Measurements from ENCODE around the gene KAT8. TPM values are rescaled to one million over a fixed set of nuclear protein-coding genes. Genes with fewer than 3 reads are reported as not detected.

KAT8 gene
- total and polyA plus RNA-seq, 9 of the 15 experiments (the other 6 are each of a cell fraction or from before 2014, with no cell fraction given): 10.0 to 98.5 (median 76.4) TPM

- POLR2A ChIA-PET: interaction anchor here (0.6 to 0.8 kb wide), 2 partner anchors 18 to 41 kb away, joined by 3 read pairs; partner anchors contain the start of gene FUS
- TF ChIP-seq LARP7 (IDR thresholded peaks at IDR 0.05) (no peak), SRF (CRISPR knock-in tag; IDR thresholded peaks at IDR 0.05) (no peak), ETV5 (CRISPR knock-in tag; IDR thresholded peaks at IDR 0.05; ENCODE audit: low read depth) (no peak), PRDM10 (IDR thresholded peaks at IDR 0.05; ENCODE audit: partially characterized antibody) (no peak), MAX (CRISPR knock-in tag; IDR thresholded peaks at IDR 0.05) (no peak), NR4A1 (CRISPR knock-in tag; IDR thresholded peaks at IDR 0.05) (no peak), NR4A1 (tag; IDR thresholded peaks at IDR 0.05) (no peak), RREB1 (CRISPR knock-in tag; IDR thresholded peaks at IDR 0.05) (no peak), SAFB2 (IDR thresholded peaks at IDR 0.05; ENCODE audit: borderline replicate concordance, low read depth, low read length, severe bottlenecking) (no peak)
Observed at GRCh38 chr16:31138621-31139578, 21.4 kb downstream of the KAT8 start.

More at GRCh38 chr16:31138621-31139578, 21.4 kb downstream of the KAT8 start:
- H3K4me2 ChIP-seq (ENCODE audit: insufficient read depth, low read length): no peak overlapping the region
- CTCF ChIA-PET (ENCODE audit: low intra/inter-chr PET ratio): no interaction called here
- no TSS peak for BruUV-seq (replicated peaks)
- H2AFZ ChIP-seq (ENCODE audit: low read depth, low read length): no peak overlapping the region
- intact Hi-C loops (cut with micrococcal nuclease): no loop called here
- no peaks in the 10 kb centered on the region for H3K36me3 ChIP-seq (ENCODE audit: control insufficient read depth, insufficient read depth, low read length)
- H3K9ac ChIP-seq (ENCODE audit: insufficient read depth in 1 of 2, low read depth in 2 of 2, low read length in 2 of 2): peak overlapping the region in 1 of 2 experiments; percentile 68; a peak in 2 of 4 replicates
- peaks cover 37 to 74% of the 10 kb centered on the region in 2 experiments for H3K4me1 ChIP-seq (replicated peaks in 1 of 2; ENCODE audit: control insufficient read depth in 2 of 2, insufficient read depth in 2 of 2, low read length in 2 of 2)
- WGBS (ENCODE audit: insufficient coverage, low coverage, missing lambda C conversion rate): 66% methylated on average over 20 of the region's 27 CpGs
- in situ Hi-C loops (cut with MboI): no loop called here
- no peak overlapping the region for H3K27ac ChIP-seq (ENCODE audit: extremely low read depth, low read depth, low read length)
- ATAC-seq (no peak), FAIRE-seq (no peak), DNase-seq (ENCODE audit: extremely low read depth in 1 of 4, low spot score in 3 of 4) (no peak)
- H3K27me3 ChIP-seq (ENCODE audit: control insufficient read depth in 2 of 2, insufficient read depth in 2 of 2, low read length in 2 of 2): no peaks in the 10 kb centered on the region
- H4K20me1 ChIP-seq (replicated peaks; ENCODE audit: control insufficient read depth, insufficient read depth, low read length): no peaks in the 10 kb centered on the region
- no peaks in the 10 kb centered on the region for H3K9me3 ChIP-seq (replicated peaks; ENCODE audit: control insufficient read depth, insufficient read depth, low read depth, low read length)
- H3K9me1 ChIP-seq (ENCODE audit: control insufficient read depth, insufficient read depth, low read length): no peaks in the 10 kb centered on the region
- no peaks in the 10 kb centered on the region for H3K79me2 ChIP-seq (ENCODE audit: control insufficient read depth, insufficient read depth, low read length)
- no peak overlapping the region for H3K4me3 ChIP-seq
